SK-N-MC (cell line): Measurements from ENCODE around the gene ATF7IP2.
"Not testable (repeated sequence)": the region's sequence is repeated elsewhere in the genome, so short reads cannot be mapped to it uniquely, and the experiment has no call there.

Source experiments
- DNase-seq: peaks from one replicate; pipeline ENCODE4 v3.0.0-alpha.2; 2011; ENCODE audit warnings: low read depth, low spot score
- H3K27ac ChIP-seq: fragments of 200-600 bp; sonication (generic); 2 replicates; pipeline ENCODE4 v1.5.1; 2016; ENCODE audit warnings: mixed run types
- H3K36me3 ChIP-seq: fragments of 200-600 bp; sonication (generic); 2 replicates; pipeline ENCODE4 v1.6.1; 2017; ENCODE audit warnings: antibody characterized with exemption, low read length, mixed read lengths; ENCODE audit not compliant: insufficient read depth
- H3K4me3 ChIP-seq: fragments of 200-600 bp; sonication (generic); 2 replicates; pipeline ENCODE4 v1.5.1; 2016
- H3K9ac ChIP-seq: fragments of 200-600 bp; sonication (generic); 2 replicates; pipeline ENCODE4 v1.8.0; 2017; ENCODE audit warnings: mixed run types, mixed read lengths; ENCODE audit not compliant: insufficient read length
- H3K9me3 ChIP-seq: fragments of 200-600 bp; sonication (generic); 2 replicates; pipeline ENCODE4 v1.6.1; 2017; ENCODE audit warnings: low read depth, mild to moderate bottlenecking, antibody characterized with exemption, low read length, moderate library complexity, mixed read lengths
- EZH2 ChIP-seq: fragments of 200-600 bp; sonication (generic); IDR thresholded peaks from one replicate; pipeline ENCODE4 v1.6.1; 2017; ENCODE audit warnings: antibody characterized with exemption
- FOXP2 ChIP-seq: optimal IDR thresholded peaks from 2 replicates; pipeline ENCODE3; 2011; ENCODE audit warnings: mild to moderate bottlenecking, moderate library complexity; ENCODE audit not compliant: insufficient read depth; ENCODE audit errors: extremely low read length, control extremely low read depth
- POLR2AphosphoS5 ChIP-seq: IDR thresholded peaks from 2 replicates; pipeline ENCODE4 v1.6.1; 2012; ENCODE audit warnings: mild to moderate bottlenecking, low read depth, low read length, borderline replicate concordance

ATF7IP2 gene

GRCh38 chr16:10390867-10391266 is 5.0 kb downstream of the ATF7IP2 start:
- TF ChIP-seq POLR2AphosphoS5 (no peak), FOXP2 (no peak), EZH2 (no peak)
- H3K9ac ChIP-seq = no peak overlapping the region
- H3K4me3 ChIP-seq = no peak overlapping the region
- no peak for DNase-seq
- H3K36me3 ChIP-seq = peaks cover 36% of the 10 kb centered on the region
- H3K9me3 ChIP-seq = no peaks in the 10 kb centered on the region
- no peak overlapping the region for H3K27ac ChIP-seq

DNA sequence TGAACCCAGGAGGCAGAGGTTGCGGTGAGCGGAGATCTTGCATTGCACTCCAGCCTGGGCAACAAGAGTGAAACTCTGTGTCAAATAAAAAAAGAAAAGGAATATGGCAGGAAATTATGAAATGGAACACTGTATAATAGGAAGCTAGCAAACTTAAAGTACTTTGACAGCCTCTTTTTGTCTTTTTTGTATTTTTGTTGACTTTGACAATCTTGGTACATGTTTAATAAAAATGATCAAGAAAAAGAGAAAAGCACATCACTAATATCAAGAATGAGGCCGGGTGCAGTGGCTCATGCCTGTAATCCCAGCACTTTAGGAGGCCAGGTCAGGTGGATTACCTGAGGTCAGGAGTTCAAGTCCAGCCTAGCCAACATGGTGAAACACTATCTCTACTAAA is 5.5 kb downstream of the ATF7IP2 start:
- H3K9me3 ChIP-seq = no peaks in the 10 kb centered on the region
- no peak overlapping the region for H3K4me3 ChIP-seq
- no peak for TF ChIP-seq EZH2
- no peak for TF ChIP-seq POLR2AphosphoS5
- no peak overlapping the region for H3K9ac ChIP-seq
- no peak overlapping the region for H3K27ac ChIP-seq
- peaks cover 36% of the 10 kb centered on the region for H3K36me3 ChIP-seq
- DNase-seq = no peak

- Histone ChIP-seq H3K9me3 (peaks cover 11% of the 10 kb centered on the region), H3K4me3 (no peak overlapping the region), H3K27ac (no peak overlapping the region), H3K9ac (no peak overlapping the region), H3K36me3 (peaks cover 40% of the 10 kb centered on the region)
- TF ChIP-seq EZH2 (no peak), FOXP2 (no peak), POLR2AphosphoS5 (no peak)
- DNase-seq = no peak
These were observed 17.1 kb downstream of the ATF7IP2 start for GRCh38 chr16:10402975-10403374.

- DNase-seq = no peak
- H3K27ac ChIP-seq = no peak overlapping the region
- H3K9me3 ChIP-seq = peaks cover 4% of the 10 kb centered on the region
- H3K9ac ChIP-seq = no peak overlapping the region
- TF ChIP-seq EZH2 (no peak), FOXP2 (no peak), POLR2AphosphoS5 (no peak)
- peaks cover 32% of the 10 kb centered on the region for H3K36me3 ChIP-seq
- no peak overlapping the region for H3K4me3 ChIP-seq
These were observed 19.6 kb downstream of the ATF7IP2 start for GRCh38 chr16:10405386-10405939.

DNA sequence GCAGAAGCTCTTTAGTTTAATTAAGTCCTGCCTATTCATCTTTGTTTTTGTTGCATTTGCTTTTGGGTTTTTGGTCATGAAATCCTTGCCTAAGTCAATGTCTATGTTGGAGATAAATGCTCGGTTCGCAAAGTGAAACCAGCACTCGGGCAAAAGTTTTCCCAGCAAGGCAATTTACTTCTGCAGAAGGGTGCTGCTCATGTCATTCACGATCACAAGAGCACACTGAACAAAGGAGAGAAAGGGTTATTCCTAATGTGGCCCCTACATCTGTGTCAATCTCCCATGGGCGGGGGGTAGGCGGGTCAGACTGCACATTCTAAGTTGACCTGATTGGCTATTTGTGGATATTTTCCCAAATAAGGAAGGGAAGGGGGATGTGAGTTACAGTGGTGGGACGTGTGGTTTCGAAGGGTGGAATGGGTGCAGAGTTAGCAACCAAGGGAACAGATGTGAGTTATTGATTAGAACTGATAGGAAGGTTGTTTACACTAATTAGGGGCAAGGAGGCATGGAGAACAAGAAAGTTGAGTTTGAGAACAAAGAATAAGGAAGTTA is 23.0 kb downstream of the ATF7IP2 start:
- Histone ChIP-seq H3K9me3 (peaks cover 4% of the 10 kb centered on the region), H3K27ac (no peak overlapping the region), H3K4me3 (no peak overlapping the region), H3K36me3 (peaks cover 18% of the 10 kb centered on the region), H3K9ac (no peak overlapping the region)
- no peak for TF ChIP-seq EZH2
- TF ChIP-seq FOXP2 = no peak
- TF ChIP-seq POLR2AphosphoS5 = no peak
- DNase-seq = no peak

DNA sequence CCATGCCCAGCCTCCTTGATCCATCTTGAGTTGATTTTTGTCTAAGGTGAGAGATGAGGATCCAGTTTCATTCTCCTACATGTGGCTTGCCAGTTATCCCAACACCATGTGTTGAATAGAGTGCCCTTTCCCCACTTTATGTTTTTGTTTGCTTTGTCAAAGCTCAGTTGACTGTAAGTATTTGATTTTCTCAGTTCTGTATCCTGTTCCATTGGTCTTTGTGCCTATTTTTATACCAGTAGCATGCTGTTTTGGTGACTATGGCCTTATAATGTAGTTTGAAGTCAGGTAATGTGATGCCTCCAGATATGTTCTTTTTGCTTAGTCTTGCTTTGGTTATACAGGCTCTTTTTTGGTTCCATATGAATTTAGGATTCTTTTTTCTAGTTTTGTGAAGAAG is 23.9 kb downstream of the ATF7IP2 start:
- H3K36me3 ChIP-seq, H3K9ac ChIP-seq, H3K9me3 ChIP-seq, H3K4me3 ChIP-seq, H3K27ac ChIP-seq, DNase-seq: not testable (repeated sequence)

GRCh38 chr16:10410469-10410868 is 24.6 kb downstream of the ATF7IP2 start:
- Histone ChIP-seq H3K9me3 (no peaks in the 10 kb centered on the region; the same call in 1 of the 2 replicates), H3K9ac (no peak overlapping the region), H3K27ac (no peak overlapping the region), H3K4me3 (no peak overlapping the region), H3K36me3 (peaks cover 8% of the 10 kb centered on the region)
- DNase-seq = no peak
- no peak for TF ChIP-seq FOXP2
- TF ChIP-seq POLR2AphosphoS5 = no peak
- TF ChIP-seq EZH2 = no peak

- Histone ChIP-seq H3K36me3 (peaks cover 23% of the 10 kb centered on the region), H3K9ac (no peak overlapping the region), H3K4me3 (no peak overlapping the region), H3K27ac (no peak overlapping the region), H3K9me3 (no peaks in the 10 kb centered on the region; the same call in 1 of the 2 replicates)
- DNase-seq = no peak
- TF ChIP-seq POLR2AphosphoS5 (no peak), FOXP2 (no peak), EZH2 (no peak)
These were observed 27.2 kb downstream of the ATF7IP2 start for GRCh38 chr16:10412935-10413601.

DNA sequence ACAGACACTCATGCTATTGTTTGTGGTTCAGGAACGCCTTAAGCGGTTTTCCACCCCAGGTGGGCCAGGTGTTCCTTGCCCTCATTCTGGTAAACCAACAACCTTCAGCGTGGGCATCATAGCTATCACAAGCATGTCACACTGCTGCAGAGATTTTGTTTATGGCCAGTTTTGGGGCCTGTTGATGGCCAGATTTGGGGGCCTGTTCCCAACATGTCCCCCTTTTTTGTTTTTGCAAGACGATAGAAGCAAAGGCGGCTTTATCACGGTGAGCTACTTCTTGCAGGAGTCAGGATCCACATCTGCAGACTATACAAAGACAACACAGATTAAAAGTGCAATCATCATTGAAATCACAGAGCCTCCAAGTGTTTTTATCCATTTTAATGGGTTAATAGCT is 32.3 kb downstream of the ATF7IP2 start:
- not testable (repeated sequence) for H3K9me3 ChIP-seq, H3K4me3 ChIP-seq, H3K9ac ChIP-seq, H3K27ac ChIP-seq, DNase-seq
- H3K36me3 ChIP-seq = peaks cover 23% of the 10 kb centered on the region
